GM12878 (cell line): ENCODE data around the gene PKD1. TPM values are rescaled to one million over a fixed set of nuclear protein-coding genes. Genes with fewer than 3 reads are reported as not detected.

ENCODE experiments used
- ATAC-seq: fragments of 200-7000 bp; cut with Tn5 transposase; 3 replicates; pipeline ENCODE4 v1.9.1; 2020; ENCODE audit warnings: mild to moderate bottlenecking, moderate library complexity
- BruUV-seq: library from RNA; stranded (reverse); fragments of 400-500 nt; replicated peaks from 2 replicates; lab custom pipeline; 2021; lab: Mats Ljungman, UMichigan
- CTCF ChIA-PET: fragments of 300-600 bp; sonication (Branson Sonifier 250); formaldehyde crosslinking; extraction: SDS; loops from one replicate; lab custom pipeline; 2021; ENCODE audit warnings: inconsistent platforms; lab: Yijun Ruan, JAX
- POLR2A ChIA-PET: fragments of 350-600 bp; formaldehyde crosslinking; extraction: SDS; loops from one replicate; lab custom pipeline; 2021; ENCODE audit warnings: inconsistent platforms; lab: Charles Lee
- RAD21 ChIA-PET: fragments of 300-600 bp; sonication (Branson Sonifier 250); formaldehyde crosslinking; loops from one replicate; lab custom pipeline; 2023; ENCODE audit warnings: antibody characterized with exemption; ENCODE audit not compliant: unreplicated experiment; lab: Charles Lee
- SMC1A ChIA-PET: fragments of 300-600 bp; sonication (Branson Sonifier 250); formaldehyde crosslinking; loops from one replicate; lab custom pipeline; 2023; ENCODE audit not compliant: unreplicated experiment, uncharacterized antibody; lab: Charles Lee
- DNase-seq: peaks from one replicate; pipeline ENCODE4 v3.0.0-alpha.2; 2011; ENCODE audit warnings: low read depth, low spot score
- FAIRE-seq: peaks from 3 replicates; lab custom pipeline; 2011; peaks lifted over from hg19 to GRCh38; lab: Jason Lieb, UNC
- H2AFZ ChIP-seq: 2 replicates; pipeline ENCODE4 v1.6.0; 2011; ENCODE audit warnings: low read depth, low read length, control low read depth; ENCODE audit not compliant: control insufficient read depth
- H3K27ac ChIP-seq: 2 replicates; pipeline ENCODE4 v1.5.1; 2011; ENCODE audit warnings: control low read depth; ENCODE audit not compliant: control insufficient read depth, insufficient read depth
- H3K27me3 ChIP-seq, 2 experiments: replicated peaks in 1 of 2; 2 replicates each; pipeline versions ENCODE4 v1.6.0 to v1.6.1; 2011; ENCODE audit warnings: low read length in 1 of 2; ENCODE audit not compliant: control insufficient read depth in 2 of 2, insufficient read depth in 2 of 2
- H3K36me3 ChIP-seq, 2 experiments: 2 replicates each; pipeline ENCODE4 v1.5.1; 2011; ENCODE audit warnings: low read length in 1 of 2; ENCODE audit not compliant: control insufficient read depth in 2 of 2, insufficient read depth in 2 of 2
- H3K4me1 ChIP-seq: 2 replicates; pipeline ENCODE4 v1.6.1; 2011; ENCODE audit warnings: mild to moderate bottlenecking, low read length, moderate library complexity, mixed read lengths; ENCODE audit not compliant: control insufficient read depth, insufficient read depth
- H3K4me2 ChIP-seq: 2 replicates; pipeline ENCODE4 v1.6.0; 2011; ENCODE audit warnings: control low read depth; ENCODE audit not compliant: control insufficient read depth, insufficient read depth
- H3K4me3 ChIP-seq: fragments of 200-600 bp; sonication (generic); 2 replicates; pipeline ENCODE4 v1.5.1; 2016
- H3K79me2 ChIP-seq: 2 replicates; pipeline ENCODE4 v1.6.0; 2011; ENCODE audit warnings: low read length; ENCODE audit not compliant: control insufficient read depth, insufficient read depth
- H3K9ac ChIP-seq: 2 replicates; pipeline ENCODE4 v1.8.0; 2011; ENCODE audit warnings: low read length, control low read depth, mixed read lengths; ENCODE audit not compliant: control insufficient read depth, insufficient read depth
- H3K9me3 ChIP-seq: replicated peaks from 3 replicates; pipeline ENCODE4 v1.5.1; 2011; ENCODE audit warnings: mild to moderate bottlenecking, low read length; ENCODE audit not compliant: control insufficient read depth, insufficient read depth
- H4K20me1 ChIP-seq: 2 replicates; pipeline ENCODE4 v1.6.0; 2011; ENCODE audit not compliant: control insufficient read depth, insufficient read depth
- FOS ChIP-seq: IDR thresholded peaks from 3 replicates; pipeline ENCODE4 v1.6.1; 2011; ENCODE audit warnings: borderline replicate concordance; ENCODE audit not compliant: insufficient read length; ENCODE audit errors: extremely low read depth
- GABPA ChIP-seq: IDR thresholded peaks from 2 replicates; pipeline ENCODE4 v1.6.1; 2014; ENCODE audit warnings: antibody characterized with exemption, low read depth, mild to moderate bottlenecking, inconsistent platforms
- KDM1A ChIP-seq: fragments of 200-600 bp; sonication (generic); IDR thresholded peaks from 2 replicates; pipeline ENCODE4 v1.6.1; 2016; ENCODE audit warnings: borderline replicate concordance
- POU2F2 ChIP-seq: IDR thresholded peaks from 3 replicates; pipeline ENCODE4 v1.6.1; 2011; ENCODE audit warnings: low read depth, mild to moderate bottlenecking, low read length, borderline replicate concordance
- SUPT20H ChIP-seq: IDR thresholded peaks from 2 replicates; pipeline ENCODE4 v1.6.1; 2011; ENCODE audit warnings: low read depth, mild to moderate bottlenecking, low read length, moderate library complexity, borderline replicate concordance; ENCODE audit not compliant: control insufficient read depth
- ZBTB11 ChIP-seq: fragments of 450-650 bp; formaldehyde crosslinking; IDR thresholded peaks from 2 replicates; pipeline ENCODE4 v1.5.0; 2022; ENCODE audit warnings: mild to moderate bottlenecking, missing genetic modification characterization
- ZNF622 ChIP-seq: fragments of 450-650 bp; IDR thresholded peaks from 2 replicates; pipeline ENCODE4 v1.6.1; 2017; ENCODE audit warnings: mild to moderate bottlenecking, inconsistent platforms
- WGBS: methylation state at CpG from one replicate; pipeline ENCODE4 v1.1.6; 2016; ENCODE audit warnings: low lambda C conversion rate; ENCODE audit not compliant: insufficient replicate concordance, insufficient coverage; ENCODE audit errors: missing lambda C conversion rate; 5-methylcytosine and 5-hydroxymethylcytosine counted together
- in situ Hi-C: fragments of 300-500 bp; cut with MboI; formaldehyde crosslinking; loops from 9 replicates; pipeline ENCODE4 v1.14.3; 2018; ENCODE audit warnings: mixed read lengths
- intact Hi-C: fragments of 100-400 bp; cut with micrococcal nuclease; formaldehyde crosslinking; loops from one replicate; pipeline ENCODE4 v1.14.2; 2022; ENCODE audit not compliant: unreplicated experiment
- polyA plus RNA-seq, 11 experiments: library from polyadenylated mRNA; depleted of rRNA in 4 of 11; unstranded in 6 of 11; stranded (reverse) in 5 of 11; fragments of >200 nt; fragmentation: Nextera tagmentation in 4 of 11; fragmentation: Illumina TruSeq in 1 of 11; extraction: Ambion mirVana in 4 of 11; extraction: Trizol in 1 of 11; gene quantifications; 1 replicate in 1 of 11; 2 replicates in 10 of 11; pipeline versions ENCODE4 v1.2.1 to v1.2.3, GENCODE V29; 2011 to 2016; ENCODE audit warnings: inconsistent platforms in 2 of 11, missing spikeins in 2 of 11, low read depth in 1 of 11
- total RNA-seq, 4 experiments: library from RNA; depleted of rRNA in 3 of 4; stranded (reverse); fragments of >200 nt in 3 of 4; fragmentation: Illumina TruSeq in 1 of 4; extraction: Trizol in 1 of 4; gene quantifications; 2 replicates each; pipeline versions ENCODE4 v1.2.1 to v1.2.3, GENCODE V29; 2013 to 2021
- TF ChIP-seq, protein P1 (sequence below): fragments of 150-350 bp; IDR thresholded peaks from 2 replicates; pipeline ENCODE4 v1.6.1; 2016; ENCODE audit warnings: low read depth, low read length
- TF ChIP-seq, protein P2 (sequence below), 3 experiments: IDR thresholded peaks in 2 of 3; conservative IDR thresholded peaks in 1 of 3; 2 replicates each; pipeline ENCODE4 v1.5.1; 2011; ENCODE audit warnings: low read depth in 3 of 3, low read length in 3 of 3, mild to moderate bottlenecking in 3 of 3, control low read depth in 2 of 3, moderate library complexity in 2 of 3, inconsistent platforms in 1 of 3, mixed read lengths in 1 of 3; ENCODE audit not compliant: control insufficient read depth in 2 of 3, insufficient read depth in 1 of 3; ENCODE audit errors: extremely low read depth in 1 of 3

Gene PKD1
- total and polyA plus RNA-seq, 10 of the 15 experiments (the other 5 are each of a cell fraction or from before 2014, with no cell fraction given): 0.11 to 62.0 (median 6.1) TPM

DNA sequence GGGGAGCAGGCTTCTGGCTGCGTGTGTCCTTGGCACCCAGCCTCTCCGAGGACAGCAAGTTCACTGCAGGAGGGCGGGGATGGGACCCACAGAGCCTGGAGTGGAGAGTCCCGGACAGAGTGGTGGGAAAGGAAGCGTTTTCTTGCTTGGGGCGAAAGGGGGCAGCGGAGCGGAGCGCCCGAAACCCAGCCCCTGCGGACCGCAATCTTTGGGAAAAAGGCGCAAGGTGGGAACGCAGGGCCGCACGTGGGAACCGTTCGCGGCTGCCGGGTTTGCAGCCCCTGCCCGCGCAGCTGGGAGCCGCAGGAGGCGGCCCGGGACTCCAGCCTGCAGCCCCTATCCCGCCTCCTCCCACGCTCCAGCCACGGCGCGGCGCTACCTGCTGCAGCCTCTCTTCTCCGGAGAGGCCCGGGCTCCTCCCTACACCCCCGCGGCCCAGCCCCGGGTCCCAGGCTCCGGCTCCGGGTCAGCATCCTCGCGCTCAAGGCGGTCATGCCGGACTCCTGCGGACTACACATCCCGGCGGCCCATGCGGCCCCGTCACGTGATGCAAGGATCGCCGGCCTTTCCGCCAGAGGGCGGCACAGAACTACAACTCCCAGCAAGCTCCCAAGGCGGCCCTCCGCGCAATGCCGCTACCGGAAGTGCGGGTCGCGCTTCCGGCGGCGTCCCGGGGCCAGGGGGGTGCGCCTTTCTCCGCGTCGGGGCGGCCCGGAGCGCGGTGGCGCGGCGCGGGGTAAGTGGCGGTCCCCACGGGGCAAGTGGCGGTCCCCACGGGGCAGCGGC is 88.2 kb downstream of the PKD1 start, which contains the start of the genes NTHL1 and TSC2:
TSS of gene NTHL1 (minus strand) at position 505 of the 786 bp plus-strand sequence. CDS start at position 494, 11 bp downstream.
TSS of gene TSC2 (plus strand) at position 656 of the 786 bp plus-strand sequence. CDS start 631 bp downstream, outside the sequence.
- Histone ChIP-seq H3K27ac (peak within 1 kb of the TSS; percentile 48), H3K36me3 (peaks cover 0 to 1% of the 10 kb centered on the region in 2 experiments; a peak in 2 of 4 replicates), H3K4me2 (peak within 1 kb of the TSS; percentile 98), H3K4me1 (peaks cover 22% of the 10 kb centered on the region), H3K9ac (peak within 1 kb of the TSS; percentile 76), H3K79me2 (peaks cover 16% of the 10 kb centered on the region), H3K9me3 (no peaks in the 10 kb centered on the region), H4K20me1 (no peaks in the 10 kb centered on the region), H3K27me3 (no peaks in the 10 kb centered on the region), H3K4me3 (peak within 1 kb of the TSS; percentile 97), H2AFZ (peak within 1 kb of the TSS; percentile 89)
- FAIRE-seq (peak; percentile 94), DNase-seq (peak; percentile 82), ATAC-seq (peak; percentile 98)
- under 1% methylated on average over 73 of the region's 81 CpGs for WGBS
- SMC1A ChIA-PET: interaction anchor here (1.3 to 1.4 kb wide), 3 partner anchors 40 to 93 kb away, joined by 3 to 8 read pairs (median 3); no protein-coding TSS in a partner anchor
- RAD21 ChIA-PET: interaction anchor here (1.2 to 2.1 kb wide), 5 partner anchors 25 to 460 kb away, joined by 3 to 9 read pairs (median 5); partner anchors contain the start of genes PKD1 and TRAF7
- intact Hi-C loops: no loop called here
- CTCF ChIA-PET: interaction anchor here (1.3 to 2.8 kb wide), 3 partner anchors 25 to 93 kb away, joined by 6 to 16 read pairs (median 8); no protein-coding TSS in a partner anchor
- in situ Hi-C loops: no loop called here
- TSS peak; percentile 70 for BruUV-seq
- POLR2A ChIA-PET: interaction anchor here (0.7 to 1.3 kb wide), 6 partner anchors 9 to 167 kb away, joined by 3 to 13 read pairs (median 4); partner anchors contain the start of genes PGP, TBL3 and TRAF7
- TF ChIP-seq, protein P1, sequence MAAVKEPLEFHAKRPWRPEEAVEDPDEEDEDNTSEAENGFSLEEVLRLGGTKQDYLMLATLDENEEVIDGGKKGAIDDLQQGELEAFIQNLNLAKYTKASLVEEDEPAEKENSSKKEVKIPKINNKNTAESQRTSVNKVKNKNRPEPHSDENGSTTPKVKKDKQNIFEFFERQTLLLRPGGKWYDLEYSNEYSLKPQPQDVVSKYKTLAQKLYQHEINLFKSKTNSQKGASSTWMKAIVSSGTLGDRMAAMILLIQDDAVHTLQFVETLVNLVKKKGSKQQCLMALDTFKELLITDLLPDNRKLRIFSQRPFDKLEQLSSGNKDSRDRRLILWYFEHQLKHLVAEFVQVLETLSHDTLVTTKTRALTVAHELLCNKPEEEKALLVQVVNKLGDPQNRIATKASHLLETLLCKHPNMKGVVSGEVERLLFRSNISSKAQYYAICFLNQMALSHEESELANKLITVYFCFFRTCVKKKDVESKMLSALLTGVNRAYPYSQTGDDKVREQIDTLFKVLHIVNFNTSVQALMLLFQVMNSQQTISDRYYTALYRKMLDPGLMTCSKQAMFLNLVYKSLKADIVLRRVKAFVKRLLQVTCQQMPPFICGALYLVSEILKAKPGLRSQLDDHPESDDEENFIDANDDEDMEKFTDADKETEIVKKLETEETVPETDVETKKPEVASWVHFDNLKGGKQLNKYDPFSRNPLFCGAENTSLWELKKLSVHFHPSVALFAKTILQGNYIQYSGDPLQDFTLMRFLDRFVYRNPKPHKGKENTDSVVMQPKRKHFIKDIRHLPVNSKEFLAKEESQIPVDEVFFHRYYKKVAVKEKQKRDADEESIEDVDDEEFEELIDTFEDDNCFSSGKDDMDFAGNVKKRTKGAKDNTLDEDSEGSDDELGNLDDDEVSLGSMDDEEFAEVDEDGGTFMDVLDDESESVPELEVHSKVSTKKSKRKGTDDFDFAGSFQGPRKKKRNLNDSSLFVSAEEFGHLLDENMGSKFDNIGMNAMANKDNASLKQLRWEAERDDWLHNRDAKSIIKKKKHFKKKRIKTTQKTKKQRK: no peak
- TF ChIP-seq KDM1A: no peak
- no peak for TF ChIP-seq FOS
- no peak for TF ChIP-seq ZNF622
- TF ChIP-seq POU2F2: 0 out of 3 replicates have a peak, but pooled peaks have one; percentile 42
- TF ChIP-seq SUPT20H: no peak
- TF ChIP-seq, protein P2, sequence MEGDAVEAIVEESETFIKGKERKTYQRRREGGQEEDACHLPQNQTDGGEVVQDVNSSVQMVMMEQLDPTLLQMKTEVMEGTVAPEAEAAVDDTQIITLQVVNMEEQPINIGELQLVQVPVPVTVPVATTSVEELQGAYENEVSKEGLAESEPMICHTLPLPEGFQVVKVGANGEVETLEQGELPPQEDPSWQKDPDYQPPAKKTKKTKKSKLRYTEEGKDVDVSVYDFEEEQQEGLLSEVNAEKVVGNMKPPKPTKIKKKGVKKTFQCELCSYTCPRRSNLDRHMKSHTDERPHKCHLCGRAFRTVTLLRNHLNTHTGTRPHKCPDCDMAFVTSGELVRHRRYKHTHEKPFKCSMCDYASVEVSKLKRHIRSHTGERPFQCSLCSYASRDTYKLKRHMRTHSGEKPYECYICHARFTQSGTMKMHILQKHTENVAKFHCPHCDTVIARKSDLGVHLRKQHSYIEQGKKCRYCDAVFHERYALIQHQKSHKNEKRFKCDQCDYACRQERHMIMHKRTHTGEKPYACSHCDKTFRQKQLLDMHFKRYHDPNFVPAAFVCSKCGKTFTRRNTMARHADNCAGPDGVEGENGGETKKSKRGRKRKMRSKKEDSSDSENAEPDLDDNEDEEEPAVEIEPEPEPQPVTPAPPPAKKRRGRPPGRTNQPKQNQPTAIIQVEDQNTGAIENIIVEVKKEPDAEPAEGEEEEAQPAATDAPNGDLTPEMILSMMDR (IDR thresholded peaks at IDR 0.05 in 2 of 3, conservative IDR thresholded peaks at IDR 0.05 in 1 of 3; ENCODE audit: control insufficient read depth in 2 of 3, extremely low read depth in 1 of 3, insufficient read depth in 1 of 3, low read depth in 3 of 3, low read length in 3 of 3): peak in 2 of 3 experiments; percentile 22 to 29; a peak in 3 of 6 replicates
- TF ChIP-seq GABPA: peak; percentile 93
- TF ChIP-seq ZBTB11 (CRISPR knock-in tag): peak; percentile 62
